Measurements from ENCODE around the gene ITGB1. TPM values are rescaled to one million over a fixed set of nuclear protein-coding genes. Genes with fewer than 3 reads are reported as not detected.
A peak's percentile ranks its signal among the peaks of the same experiment; 100 is the strongest.

Gene ITGB1
- total RNA-seq, 1 donor from 2014 or later = 517 TPM

- peak overlapping the region; percentile 32 for H3K27ac ChIP-seq
These were observed 27.8 kb upstream of the ITGB1 start for GRCh38 chr10:32985775-32986350.

DNA sequence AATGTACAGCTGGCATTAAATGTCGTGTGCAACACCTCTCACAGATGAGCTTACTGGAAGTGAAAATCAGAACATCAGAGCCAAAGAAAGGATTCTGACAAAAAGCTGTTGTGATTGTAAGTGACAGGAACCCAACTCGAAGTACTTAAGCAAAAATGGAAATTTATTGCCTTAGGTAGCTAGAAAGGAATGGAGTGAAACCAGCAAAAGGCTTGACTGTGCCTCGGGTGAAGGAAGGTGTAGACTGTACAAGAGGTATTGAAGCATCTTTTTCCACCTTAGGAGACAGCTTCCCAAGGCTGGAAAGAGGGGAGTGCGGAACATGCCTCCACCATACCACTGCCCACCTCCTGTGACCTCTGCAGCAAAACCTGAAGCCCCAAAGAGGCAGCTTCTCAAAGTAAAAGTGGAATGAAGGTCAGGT is 27.3 kb upstream of the ITGB1 start:
- H3K27me3 ChIP-seq = no peaks in the 10 kb centered on the region
- intact Hi-C loops (cut with DNase I) = no loop called here
- peaks cover 29% of the 10 kb centered on the region for H3K4me1 ChIP-seq
- no peak for TF ChIP-seq CTCF (IDR thresholded peaks at IDR 0.05)
- ATAC-seq = no peak
- H3K36me3 ChIP-seq = no peaks in the 10 kb centered on the region
- no peaks in the 10 kb centered on the region for H3K9me3 ChIP-seq
- H3K27ac ChIP-seq = peak overlapping the region; percentile 32
- no peak overlapping the region for H3K4me3 ChIP-seq
- DNase-seq = no peak

More at GRCh38 chr10:32985775-32986350, 27.8 kb upstream of the ITGB1 start:
- ATAC-seq (peak; percentile 65), DNase-seq (no peak)
- Histone ChIP-seq H3K27me3 (no peaks in the 10 kb centered on the region), H3K9me3 (no peaks in the 10 kb centered on the region), H3K4me3 (no peak overlapping the region), H3K36me3 (no peaks in the 10 kb centered on the region), H3K4me1 (peaks cover 28% of the 10 kb centered on the region)
- intact Hi-C loops (cut with DNase I) = no loop called here
- no peak for TF ChIP-seq CTCF (IDR thresholded peaks at IDR 0.05)

GRCh38 chr10:32984003-32984600 is 26.1 kb upstream of the ITGB1 start:
- intact Hi-C loops (cut with DNase I) = no loop called here
- Histone ChIP-seq H3K36me3 (no peaks in the 10 kb centered on the region), H3K27me3 (no peaks in the 10 kb centered on the region), H3K27ac (no peak overlapping the region), H3K4me3 (no peak overlapping the region), H3K4me1 (peaks cover 29% of the 10 kb centered on the region), H3K9me3 (no peaks in the 10 kb centered on the region)
- ATAC-seq (no peak), DNase-seq (no peak)
- no peak for TF ChIP-seq CTCF (IDR thresholded peaks at IDR 0.05)

- ATAC-seq (no peak), DNase-seq (no peak)
- no peak for TF ChIP-seq CTCF (IDR thresholded peaks at IDR 0.05)
- H3K9me3 ChIP-seq = no peaks in the 10 kb centered on the region
- peaks cover 29% of the 10 kb centered on the region for H3K4me1 ChIP-seq
- intact Hi-C loops (cut with DNase I) = no loop called here
- H3K4me3 ChIP-seq = no peak overlapping the region
- H3K27me3 ChIP-seq = no peaks in the 10 kb centered on the region
- no peak overlapping the region for H3K27ac ChIP-seq
- no peaks in the 10 kb centered on the region for H3K36me3 ChIP-seq
These were observed 25.2 kb upstream of the ITGB1 start for GRCh38 chr10:32982911-32983909.

DNA sequence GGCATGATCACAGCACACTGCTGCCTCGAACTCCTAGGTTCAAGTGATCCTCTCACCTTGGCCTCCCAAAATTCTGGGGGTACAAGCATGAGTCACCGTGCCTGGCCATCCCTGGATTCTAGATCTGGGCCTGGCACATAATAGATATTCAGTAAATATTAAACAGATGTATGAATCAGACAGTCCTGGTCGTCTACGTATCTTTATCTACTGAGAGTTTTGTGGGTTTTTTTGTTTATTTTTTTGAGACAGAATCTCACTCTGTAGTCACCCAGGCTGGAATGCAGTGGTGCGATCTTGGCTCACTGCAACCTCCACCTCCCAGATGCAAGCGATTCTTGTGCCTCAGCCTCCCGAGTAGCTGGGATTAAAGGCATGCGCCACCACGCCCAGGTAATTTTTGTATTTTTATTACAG is 24.3 kb upstream of the ITGB1 start:
- H3K27ac ChIP-seq = peak overlapping the region; percentile 90
- no peak overlapping the region for H3K4me3 ChIP-seq
- no peaks in the 10 kb centered on the region for H3K9me3 ChIP-seq
- no peak for TF ChIP-seq CTCF (IDR thresholded peaks at IDR 0.05)
- no peaks in the 10 kb centered on the region for H3K27me3 ChIP-seq
- H3K36me3 ChIP-seq = no peaks in the 10 kb centered on the region
- intact Hi-C loops (cut with DNase I) = no loop called here
- H3K4me1 ChIP-seq = peaks cover 29% of the 10 kb centered on the region
- no peak for ATAC-seq
- no peak for DNase-seq
